Cerebellar nuclear complex (tissue), 1 donor: ENCODE data around the gene ESYT2.
"Not testable (repeated sequence)": the region's sequence is repeated elsewhere in the genome, so short reads cannot be mapped to it uniquely, and the experiment has no call there.

ENCODE experiments used
- DNase-seq, 2 experiments: peaks; one replicate each; lab custom pipeline; 2025; lab: John Stamatoyannopoulos, UW

The ESYT2 gene

DNA sequence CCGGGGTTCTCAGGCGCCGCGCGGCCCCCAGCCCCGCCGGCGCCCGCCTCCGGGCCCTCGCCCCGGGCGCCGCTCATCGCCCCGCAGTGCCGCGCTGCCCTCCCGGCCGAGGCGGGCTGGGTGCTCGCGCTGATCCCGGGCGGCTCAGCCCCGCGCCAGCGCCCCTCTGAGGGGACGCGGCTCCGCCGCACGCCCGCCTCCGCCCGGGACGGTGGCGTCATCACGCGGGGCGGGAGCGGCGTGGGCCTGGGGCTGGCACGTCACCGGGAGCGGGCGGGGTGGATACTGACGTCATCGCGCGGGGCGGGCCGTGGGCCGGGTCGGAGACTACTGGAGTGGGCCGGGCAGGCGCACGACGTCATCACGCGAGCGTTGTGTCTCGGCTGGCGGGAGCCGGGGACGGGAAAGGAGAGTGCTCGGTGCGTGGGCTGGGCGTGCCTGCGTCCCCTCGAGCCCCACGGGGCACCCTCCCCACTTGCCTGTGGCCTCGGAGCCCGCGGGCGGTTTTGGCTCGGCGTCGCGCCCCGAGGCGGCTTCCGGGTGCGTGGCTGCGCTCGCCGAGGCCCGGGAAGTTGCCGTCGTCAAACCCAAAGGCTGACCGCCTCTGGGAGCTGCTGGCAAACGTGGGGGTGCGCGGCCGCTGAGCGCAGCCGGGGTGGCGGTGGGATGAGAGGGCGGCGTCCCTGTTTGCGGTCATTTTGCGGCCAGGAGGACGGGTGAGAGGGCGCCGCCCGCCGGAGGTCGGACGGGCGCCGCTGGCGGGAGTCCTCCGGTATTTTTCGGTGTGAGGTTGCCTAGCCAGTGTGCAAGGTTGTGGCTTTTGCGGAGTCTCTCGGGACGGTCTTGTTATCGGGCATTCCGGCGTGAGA lies at the start of gene ESYT2:
Gene ESYT2 (minus strand): TSS at position 168 of the 869 bp plus-strand sequence. CDS start 91 bp downstream, at position 77.
- peak; percentile 86 to 91 for DNase-seq

DNA sequence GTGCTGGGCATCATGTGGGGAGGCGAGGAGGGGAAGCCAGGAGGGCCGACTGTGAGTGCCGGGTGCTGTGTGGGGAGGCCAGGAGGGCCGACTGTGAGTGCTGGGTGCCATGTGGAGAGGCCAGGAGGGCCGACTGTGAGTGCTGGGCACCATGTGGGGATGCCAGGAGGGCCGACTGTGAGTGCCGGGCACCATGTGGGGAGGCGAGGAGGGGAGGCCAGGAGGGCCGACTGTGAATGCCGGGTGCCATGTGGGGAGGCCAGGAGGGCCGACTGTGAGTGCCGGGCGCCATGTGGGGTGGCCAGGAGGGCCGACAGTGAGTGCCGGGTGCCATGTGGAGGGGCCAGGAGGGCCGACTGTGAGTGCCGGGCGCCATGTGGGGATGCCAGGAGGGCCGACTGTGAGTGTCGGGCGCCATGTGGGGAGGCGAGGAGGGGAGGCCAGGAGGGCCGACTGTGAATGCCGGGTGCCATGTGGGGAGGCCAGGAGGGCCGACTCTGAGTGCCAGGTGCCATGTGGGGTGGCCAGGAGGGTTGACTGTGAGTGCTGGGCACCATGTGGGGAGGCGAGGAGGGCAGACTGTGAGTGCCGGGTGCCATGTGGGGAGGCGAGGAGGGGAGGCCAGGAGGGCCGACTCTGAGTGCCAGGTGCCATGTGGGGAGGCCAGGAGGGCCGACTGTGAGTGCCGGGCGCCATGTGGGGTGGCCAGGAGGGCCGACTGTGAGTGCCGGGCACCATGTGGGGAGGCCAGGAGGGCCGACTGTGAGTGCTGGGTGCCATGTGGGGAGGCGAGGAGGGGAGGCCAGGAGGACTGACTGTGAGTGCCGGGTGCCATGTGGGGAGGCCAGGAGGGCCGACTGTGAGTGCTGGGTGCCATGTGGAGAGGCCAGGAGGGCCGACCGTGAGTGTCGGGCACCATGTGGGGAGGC lies 49.1 kb upstream of the ESYT2 start:
- not testable (repeated sequence) for DNase-seq

- no peak for DNase-seq
Observed at GRCh38 chr7:158876984-158877383, 47.7 kb upstream of the ESYT2 start.

GRCh38 chr7:158869876-158870275 lies 40.6 kb upstream of the ESYT2 start:
- DNase-seq = no peak

DNA sequence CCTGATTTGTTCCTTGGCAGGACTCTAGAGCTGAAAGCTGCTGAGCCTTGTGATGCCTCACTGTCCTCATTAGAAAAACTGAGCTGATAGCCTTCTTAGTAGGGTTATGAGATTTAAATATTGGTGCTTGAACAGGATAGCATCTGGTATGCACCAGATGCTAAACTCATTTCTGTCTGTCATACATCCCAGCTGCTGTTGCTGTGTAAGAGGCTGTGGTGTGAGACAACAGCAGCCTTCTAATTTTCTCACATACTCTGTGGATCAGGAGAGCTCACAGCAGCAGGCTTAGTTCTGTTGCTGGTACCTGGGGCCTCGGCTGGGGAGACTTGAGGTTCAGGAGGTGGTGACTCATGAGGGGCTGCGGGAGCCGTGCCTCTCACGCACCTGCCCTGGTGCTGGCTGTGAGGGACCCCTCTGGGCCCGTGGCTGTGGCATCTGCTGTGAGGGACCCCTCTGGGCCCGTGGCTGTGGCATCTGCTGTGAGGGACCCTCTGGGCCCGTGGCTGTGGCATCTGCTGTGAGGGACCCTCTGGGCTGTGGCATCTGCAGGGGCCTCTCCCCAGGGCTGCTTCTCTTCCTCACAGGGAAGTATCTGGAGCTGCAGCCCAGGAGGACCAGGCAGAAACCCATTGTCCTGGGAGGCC lies 39.6 kb upstream of the ESYT2 start:
- no peak for DNase-seq

DNA sequence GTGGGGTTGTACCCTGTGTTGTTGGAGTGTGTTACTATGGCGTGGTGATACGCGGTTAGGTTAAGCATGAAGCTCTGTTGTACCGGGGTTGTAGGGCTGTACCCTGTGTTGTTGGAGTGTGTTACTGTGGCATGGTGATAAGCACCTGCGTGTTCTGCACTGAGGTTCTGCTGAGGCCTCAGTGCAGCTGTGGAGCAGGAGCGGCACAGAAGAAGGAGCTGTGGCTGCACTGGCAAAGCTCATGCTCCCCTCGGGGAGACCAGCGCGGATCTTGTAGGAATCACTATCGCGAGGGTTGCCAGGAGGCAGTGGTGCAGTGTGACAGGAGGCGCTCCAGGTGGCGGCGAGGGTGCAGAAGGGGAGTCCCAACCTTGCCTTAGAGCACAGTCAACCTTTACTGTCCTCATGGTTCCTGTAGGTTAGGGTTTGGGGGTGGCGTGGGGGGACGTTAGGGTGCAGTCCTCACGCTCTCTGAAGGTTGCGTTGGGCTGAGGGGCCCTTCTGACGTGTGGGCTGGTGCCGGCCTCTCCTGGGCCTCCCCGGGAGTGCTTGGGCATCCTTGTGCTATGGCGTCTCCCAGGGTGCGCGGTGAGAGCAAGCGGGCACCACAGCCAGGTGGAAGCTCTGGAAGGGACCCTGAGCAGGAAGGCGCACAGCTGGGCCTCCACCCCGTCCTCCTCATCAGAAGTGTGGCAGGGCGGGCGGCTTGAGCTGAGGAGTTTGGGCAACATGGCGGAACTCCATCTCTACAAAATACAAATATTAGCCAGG lies 38.1 kb upstream of the ESYT2 start:
- no peak for DNase-seq

DNA sequence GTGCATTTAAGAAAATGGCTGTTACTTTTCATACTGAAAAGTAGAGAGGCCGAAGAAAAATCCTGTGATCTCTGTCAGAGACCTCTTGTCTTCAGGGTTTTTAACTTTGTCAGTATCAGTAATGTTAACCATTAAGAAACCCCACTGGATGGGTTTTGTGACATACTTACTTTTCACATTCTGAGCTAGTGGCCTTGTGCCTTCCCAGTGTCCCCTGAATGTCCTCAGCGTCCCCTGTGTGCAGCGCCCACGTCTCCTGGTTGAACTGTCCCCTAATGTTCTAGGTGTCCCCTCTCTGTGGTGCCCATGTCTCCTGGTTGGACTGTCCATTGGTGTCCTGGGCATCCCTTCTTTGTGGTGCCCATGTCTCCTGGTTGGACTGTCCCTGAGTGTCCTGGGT lies 36.7 kb upstream of the ESYT2 start:
- no peak for DNase-seq

DNA sequence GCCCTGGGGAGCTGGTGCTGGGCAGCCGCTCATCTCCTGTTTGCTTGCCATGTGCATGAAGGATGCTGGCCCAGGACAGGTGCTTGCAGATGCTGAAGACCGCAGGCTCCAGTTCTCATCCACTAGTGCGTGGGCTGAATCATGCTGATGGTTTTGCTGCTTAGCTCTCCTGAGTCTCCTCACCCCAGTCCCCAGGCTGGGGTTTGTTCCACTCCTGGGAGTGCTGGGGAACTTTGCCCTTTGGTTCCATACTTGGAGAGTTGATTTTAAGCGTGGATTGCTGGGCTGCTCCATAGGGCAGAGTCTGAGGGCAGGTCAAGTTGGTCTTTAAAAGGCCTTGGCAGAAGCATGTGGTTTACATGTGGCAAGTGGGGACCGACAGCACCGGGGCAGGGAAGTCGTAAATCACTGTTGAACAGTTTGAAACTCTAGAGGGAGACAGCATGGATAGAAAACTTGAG lies 36.2 kb upstream of the ESYT2 start:
- no peak for DNase-seq

- DNase-seq = no peak
Observed at GRCh38 chr7:158864833-158865232, 35.5 kb upstream of the ESYT2 start.

- no peak for DNase-seq
Observed at GRCh38 chr7:158864507-158864820, 35.2 kb upstream of the ESYT2 start.

GRCh38 chr7:158863611-158864506 lies 34.5 kb upstream of the ESYT2 start:
- no peak for DNase-seq

DNA sequence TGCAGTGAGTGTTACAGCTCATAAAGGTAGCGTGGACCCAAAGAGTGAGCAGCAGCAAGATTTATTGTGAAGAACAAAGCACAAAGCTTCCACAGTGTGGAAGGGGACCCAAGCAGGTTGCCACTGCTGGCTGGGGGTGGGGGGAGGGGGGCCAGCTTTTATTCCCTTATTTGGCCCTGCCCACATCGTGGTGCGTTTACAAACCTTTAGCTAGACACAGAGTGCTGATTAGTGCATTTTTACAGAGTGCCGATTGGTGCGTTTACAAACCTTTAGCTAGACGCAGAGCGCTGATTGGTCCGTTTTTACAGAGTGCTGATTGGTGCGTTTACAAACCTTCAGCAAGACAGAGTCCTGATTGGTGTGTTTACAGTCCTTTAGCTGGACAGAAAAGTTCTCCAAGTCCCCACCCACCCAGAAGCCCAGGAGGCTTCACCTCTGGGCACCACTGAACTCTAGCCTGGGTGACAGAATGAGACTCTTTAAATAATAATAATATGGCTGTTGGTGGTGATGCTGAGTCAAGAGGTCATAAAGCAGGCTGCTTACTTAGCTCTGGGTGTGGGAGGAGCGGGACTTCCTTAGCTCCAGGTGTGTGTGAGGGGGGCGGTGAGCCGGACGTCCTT lies 33.8 kb upstream of the ESYT2 start:
- DNase-seq = not testable (repeated sequence)

GRCh38 chr7:158861936-158862704 lies 32.8 kb upstream of the ESYT2 start:
- DNase-seq = no peak

DNA sequence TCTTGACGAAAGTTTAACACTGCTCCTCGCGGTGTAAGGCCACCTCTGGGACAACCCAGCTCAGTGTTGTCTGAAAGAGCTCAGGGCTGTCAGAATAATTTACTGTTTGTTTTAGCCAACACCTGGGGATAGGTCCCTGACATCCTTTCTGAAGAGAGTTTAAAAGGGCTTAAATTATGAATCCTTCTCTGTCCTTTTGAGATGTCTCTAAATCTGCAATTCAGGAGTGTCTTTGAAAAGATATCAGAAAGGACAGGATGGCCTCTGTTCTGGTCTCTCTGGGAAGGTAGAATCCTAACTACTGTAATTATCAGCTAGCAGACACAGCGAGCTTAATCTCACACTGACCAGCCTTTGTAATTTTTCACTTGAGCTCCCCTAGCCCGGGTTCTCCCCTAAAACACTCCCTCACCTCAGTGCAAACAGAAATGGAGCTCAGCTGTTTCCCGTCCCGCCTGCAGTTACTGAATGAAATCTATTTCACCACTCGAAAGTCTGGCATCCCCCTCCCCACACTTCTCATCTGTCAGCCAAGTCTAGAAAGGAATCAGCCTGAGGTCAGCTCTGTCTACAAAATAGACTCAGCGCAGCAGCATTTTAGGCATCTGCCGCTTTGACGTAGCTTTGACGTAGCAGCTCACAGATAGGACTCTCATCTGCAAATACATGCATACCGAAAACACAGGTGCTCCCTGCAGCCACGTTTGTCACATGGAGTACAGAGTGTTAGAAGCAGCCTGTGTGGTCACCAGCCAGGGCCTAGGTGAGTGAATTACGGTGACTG lies 31.9 kb upstream of the ESYT2 start:
- DNase-seq = no peak

DNA sequence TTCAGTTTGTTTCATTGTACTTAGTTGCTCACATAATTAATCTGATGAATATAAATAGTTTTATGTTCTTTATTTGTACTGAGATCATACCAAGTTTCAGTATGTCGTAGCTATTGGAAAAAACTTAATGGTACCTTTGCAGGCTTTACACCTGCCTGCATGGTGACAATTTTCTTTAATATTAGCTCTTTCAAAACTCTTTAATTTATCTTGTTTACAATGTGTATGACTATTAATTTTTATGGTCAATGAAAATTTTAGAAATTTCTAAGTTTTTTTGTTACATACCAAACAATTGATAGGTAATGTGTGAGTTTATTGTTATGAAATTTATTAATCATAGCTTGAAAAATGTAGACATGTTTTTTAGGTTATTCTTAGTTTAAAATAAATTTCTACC lies 31.1 kb upstream of the ESYT2 start:
- no peak for DNase-seq

DNA sequence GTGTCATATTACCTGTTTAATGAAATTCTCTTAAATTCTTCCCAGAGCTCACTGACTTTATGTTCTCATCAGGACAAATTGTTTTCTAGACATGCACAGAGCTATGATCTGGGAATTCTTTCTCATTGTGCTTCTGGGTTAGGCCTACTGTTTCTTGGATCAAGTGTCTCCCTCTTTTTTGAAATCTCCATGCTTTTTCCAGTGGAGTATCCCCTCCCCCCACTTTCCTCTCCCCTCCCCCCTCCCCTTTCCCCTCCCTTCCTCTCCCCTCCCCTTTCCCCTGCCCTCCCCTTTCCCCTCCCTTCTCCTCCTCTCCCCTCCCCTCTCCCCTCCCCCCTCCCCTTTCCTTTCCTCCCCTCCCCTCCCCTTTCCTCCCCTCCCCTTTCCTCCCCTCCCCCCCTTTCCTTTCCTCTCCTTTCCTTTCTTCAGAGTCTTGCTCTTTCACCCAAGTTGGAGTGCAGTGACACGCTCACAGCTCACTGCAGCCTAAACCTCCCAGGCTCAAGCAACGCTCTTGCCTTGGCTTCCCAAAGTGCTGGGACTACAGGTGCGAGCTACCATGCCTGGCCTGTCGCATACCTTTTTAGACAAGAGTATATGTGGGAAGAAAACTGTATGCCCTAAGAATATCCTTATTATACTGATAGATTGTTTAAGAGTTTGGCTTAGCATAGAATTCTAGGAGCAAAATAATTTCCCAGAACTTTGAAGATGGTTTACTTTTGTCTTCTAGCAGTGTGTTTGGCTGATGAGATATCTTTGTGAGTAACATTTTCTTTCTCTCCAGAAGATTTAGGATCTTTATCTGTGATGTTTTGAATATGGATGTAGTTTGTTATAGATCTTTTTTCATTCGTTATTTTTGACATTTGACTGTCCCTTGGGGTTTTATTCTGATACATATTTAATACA lies 29.5 kb upstream of the ESYT2 start:
- DNase-seq = no peak
